Measurements from ENCODE around the gene NRG2. TPM values are rescaled to one million over a fixed set of nuclear protein-coding genes. Genes with fewer than 3 reads are reported as not detected.

NRG2 gene
- total RNA-seq, 6 experiments from 2014 or later, result 0.07 to 0.77 (median 0.14) TPM; not detected in 1

- no peak for DNase-seq
- Histone ChIP-seq H3K4me3 (no peak overlapping the region), H3K4me1 (no peaks in the 10 kb centered on the region), H3K9me3 (no peaks in the 10 kb centered on the region), H3K27ac (no peak overlapping the region), H3K36me3 (no peaks in the 10 kb centered on the region), H3K27me3 (no peaks in the 10 kb centered on the region)
- TF ChIP-seq POLR2A (IDR thresholded peaks at IDR 0.05) (no peak), CTCF (IDR thresholded peaks at IDR 0.05) (no peak)
- ATAC-seq, result no peak
- intact Hi-C loops (cut with DNase I), result no loop called here
- 64% methylated on average over 5 of the region's 6 CpGs for WGBS (ENCODE audit: insufficient coverage, low coverage, low lambda C conversion rate, missing lambda C conversion rate)
Observed at GRCh38 chr5:139974661-139975060, 68.4 kb downstream of the NRG2 start.

- intact Hi-C loops (cut with DNase I), result no loop called here
- no peaks in the 10 kb centered on the region for H3K36me3 ChIP-seq
- TF ChIP-seq POLR2A (IDR thresholded peaks at IDR 0.05) (no peak), CTCF (IDR thresholded peaks at IDR 0.05) (no peak)
- H3K27me3 ChIP-seq, result no peaks in the 10 kb centered on the region
- ATAC-seq, result no peak
- no peak for DNase-seq
- H3K4me1 ChIP-seq, result no peaks in the 10 kb centered on the region
- no peak overlapping the region for H3K27ac ChIP-seq
- WGBS (ENCODE audit: insufficient coverage, low coverage, low lambda C conversion rate, missing lambda C conversion rate), result 73% methylated on average over 4 of the region's 4 CpGs
- H3K4me3 ChIP-seq, result no peak overlapping the region
- H3K9me3 ChIP-seq, result no peaks in the 10 kb centered on the region
Observed at GRCh38 chr5:139971202-139971725, 71.8 kb downstream of the NRG2 start.

GRCh38 chr5:139969318-139969717, 73.8 kb downstream of the NRG2 start:
- intact Hi-C loops (cut with DNase I), result loop anchor here (5.0 to 10.0 kb wide), 3 partner anchors 115 to 182 kb away; no protein-coding TSS in a partner anchor
- H3K4me3 ChIP-seq, result no peak overlapping the region
- TF ChIP-seq POLR2A (IDR thresholded peaks at IDR 0.05) (no peak), CTCF (IDR thresholded peaks at IDR 0.05) (no peak)
- ATAC-seq (no peak), DNase-seq (no peak)
- 13% methylated on average over 1 of the region's 2 CpGs for WGBS (ENCODE audit: insufficient coverage, low coverage, low lambda C conversion rate, missing lambda C conversion rate)
- no peak overlapping the region for H3K27ac ChIP-seq
- H3K9me3 ChIP-seq, result no peaks in the 10 kb centered on the region
- no peaks in the 10 kb centered on the region for H3K27me3 ChIP-seq
- no peaks in the 10 kb centered on the region for H3K36me3 ChIP-seq
- no peaks in the 10 kb centered on the region for H3K4me1 ChIP-seq

GRCh38 chr5:139968547-139969261, 74.4 kb downstream of the NRG2 start:
- Histone ChIP-seq H3K27ac (no peak overlapping the region), H3K4me3 (no peak overlapping the region), H3K27me3 (no peaks in the 10 kb centered on the region), H3K9me3 (no peaks in the 10 kb centered on the region), H3K36me3 (no peaks in the 10 kb centered on the region), H3K4me1 (no peaks in the 10 kb centered on the region)
- intact Hi-C loops (cut with DNase I), result loop anchor here (5.0 to 10.0 kb wide), 3 partner anchors 114 to 181 kb away; no protein-coding TSS in a partner anchor
- no peak for TF ChIP-seq POLR2A (IDR thresholded peaks at IDR 0.05)
- TF ChIP-seq CTCF (IDR thresholded peaks at IDR 0.05), result peak; percentile 100
- DNase-seq (peak; percentile 89), ATAC-seq (peak; percentile 100)
- 0% methylated on average over 1 of the region's 23 CpGs for WGBS (ENCODE audit: insufficient coverage, low coverage, low lambda C conversion rate, missing lambda C conversion rate)
